ENCODE measurements around the gene SPG7. TPM values are rescaled to one million over a fixed set of nuclear protein-coding genes. Genes with fewer than 3 reads are reported as not detected.
"Not testable (repeated sequence)": the region's sequence is repeated elsewhere in the genome, so short reads cannot be mapped to it uniquely, and the experiment has no call there.

Gene SPG7
- polyA plus RNA-seq, 1 donor from 2014 or later, result 216 TPM

DNA sequence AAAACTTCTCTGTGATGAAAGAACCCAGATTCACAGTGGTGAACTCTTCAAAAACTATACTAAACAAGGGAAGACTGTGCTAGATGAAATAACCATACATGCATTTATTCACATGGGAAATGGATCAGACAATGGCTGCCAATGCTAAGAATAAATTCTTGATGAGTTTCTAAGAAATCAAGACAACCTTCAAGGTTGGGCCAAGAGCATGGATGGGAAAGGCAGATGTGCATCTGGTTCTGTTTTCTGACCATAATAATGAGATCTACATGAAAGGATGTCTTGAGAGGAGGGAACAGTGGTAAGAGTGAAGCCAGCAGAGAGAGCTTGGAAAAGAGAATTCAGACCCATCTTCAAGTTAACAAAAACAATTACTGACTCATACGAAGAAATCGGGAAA lies 49.2 kb upstream of the SPG7 start:
- Histone ChIP-seq H3K4me2 (ENCODE audit: low read length) (no peak overlapping the region), H3K9me2 (ENCODE audit: insufficient read depth, low read length) (no peaks in the 10 kb centered on the region), H3K27ac (ENCODE audit: low read length) (no peak overlapping the region), H2AFZ (ENCODE audit: low read depth, low read length) (no peak overlapping the region), H4K20me1 (ENCODE audit: insufficient read depth) (peaks cover 2% of the 10 kb centered on the region), H3F3A (ENCODE audit: insufficient read depth, low read length, poor library complexity, severe bottlenecking) (no peaks in the 10 kb centered on the region), H3K36me3 (ENCODE audit: insufficient read depth, low read length) (no peaks in the 10 kb centered on the region), H3K9me3 (ENCODE audit: low read length) (no peaks in the 10 kb centered on the region), H3K27me3 (ENCODE audit: insufficient read depth, low read depth, low read length) (no peaks in the 10 kb centered on the region), H3K9ac (ENCODE audit: low read length) (no peak overlapping the region), H3K79me2 (replicated peaks; ENCODE audit: insufficient read depth, low read length) (peaks cover 62% of the 10 kb centered on the region), H3K4me3 (ENCODE audit: low read length) (no peak overlapping the region)
- TF ChIP-seq, protein P1, sequence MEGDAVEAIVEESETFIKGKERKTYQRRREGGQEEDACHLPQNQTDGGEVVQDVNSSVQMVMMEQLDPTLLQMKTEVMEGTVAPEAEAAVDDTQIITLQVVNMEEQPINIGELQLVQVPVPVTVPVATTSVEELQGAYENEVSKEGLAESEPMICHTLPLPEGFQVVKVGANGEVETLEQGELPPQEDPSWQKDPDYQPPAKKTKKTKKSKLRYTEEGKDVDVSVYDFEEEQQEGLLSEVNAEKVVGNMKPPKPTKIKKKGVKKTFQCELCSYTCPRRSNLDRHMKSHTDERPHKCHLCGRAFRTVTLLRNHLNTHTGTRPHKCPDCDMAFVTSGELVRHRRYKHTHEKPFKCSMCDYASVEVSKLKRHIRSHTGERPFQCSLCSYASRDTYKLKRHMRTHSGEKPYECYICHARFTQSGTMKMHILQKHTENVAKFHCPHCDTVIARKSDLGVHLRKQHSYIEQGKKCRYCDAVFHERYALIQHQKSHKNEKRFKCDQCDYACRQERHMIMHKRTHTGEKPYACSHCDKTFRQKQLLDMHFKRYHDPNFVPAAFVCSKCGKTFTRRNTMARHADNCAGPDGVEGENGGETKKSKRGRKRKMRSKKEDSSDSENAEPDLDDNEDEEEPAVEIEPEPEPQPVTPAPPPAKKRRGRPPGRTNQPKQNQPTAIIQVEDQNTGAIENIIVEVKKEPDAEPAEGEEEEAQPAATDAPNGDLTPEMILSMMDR (IDR thresholded peaks at IDR 0.05; ENCODE audit: poor library complexity, severe bottlenecking), result no peak
- TF ChIP-seq SMC3 (conservative IDR thresholded peaks at IDR 0.05; ENCODE audit: poor library complexity), result no peak
- TF ChIP-seq RAD21 (conservative IDR thresholded peaks at IDR 0.05), result no peak
- TF ChIP-seq MXI1 (conservative IDR thresholded peaks at IDR 0.05; ENCODE audit: poor library complexity, severe bottlenecking), result no peak
- TF ChIP-seq EZH2 (IDR thresholded peaks at IDR 0.05; ENCODE audit: borderline replicate concordance, insufficient read depth, low read length, poor library complexity, severe bottlenecking), result no peak
- TF ChIP-seq POLR2AphosphoS5 (IDR thresholded peaks at IDR 0.05), result no peak
- TF ChIP-seq EP300 (conservative IDR thresholded peaks at IDR 0.05; ENCODE audit: poor library complexity, severe bottlenecking), result no peak
- no peak for TF ChIP-seq TAF1 (IDR thresholded peaks at IDR 0.05; ENCODE audit: low read depth)
- TF ChIP-seq, protein P2, sequence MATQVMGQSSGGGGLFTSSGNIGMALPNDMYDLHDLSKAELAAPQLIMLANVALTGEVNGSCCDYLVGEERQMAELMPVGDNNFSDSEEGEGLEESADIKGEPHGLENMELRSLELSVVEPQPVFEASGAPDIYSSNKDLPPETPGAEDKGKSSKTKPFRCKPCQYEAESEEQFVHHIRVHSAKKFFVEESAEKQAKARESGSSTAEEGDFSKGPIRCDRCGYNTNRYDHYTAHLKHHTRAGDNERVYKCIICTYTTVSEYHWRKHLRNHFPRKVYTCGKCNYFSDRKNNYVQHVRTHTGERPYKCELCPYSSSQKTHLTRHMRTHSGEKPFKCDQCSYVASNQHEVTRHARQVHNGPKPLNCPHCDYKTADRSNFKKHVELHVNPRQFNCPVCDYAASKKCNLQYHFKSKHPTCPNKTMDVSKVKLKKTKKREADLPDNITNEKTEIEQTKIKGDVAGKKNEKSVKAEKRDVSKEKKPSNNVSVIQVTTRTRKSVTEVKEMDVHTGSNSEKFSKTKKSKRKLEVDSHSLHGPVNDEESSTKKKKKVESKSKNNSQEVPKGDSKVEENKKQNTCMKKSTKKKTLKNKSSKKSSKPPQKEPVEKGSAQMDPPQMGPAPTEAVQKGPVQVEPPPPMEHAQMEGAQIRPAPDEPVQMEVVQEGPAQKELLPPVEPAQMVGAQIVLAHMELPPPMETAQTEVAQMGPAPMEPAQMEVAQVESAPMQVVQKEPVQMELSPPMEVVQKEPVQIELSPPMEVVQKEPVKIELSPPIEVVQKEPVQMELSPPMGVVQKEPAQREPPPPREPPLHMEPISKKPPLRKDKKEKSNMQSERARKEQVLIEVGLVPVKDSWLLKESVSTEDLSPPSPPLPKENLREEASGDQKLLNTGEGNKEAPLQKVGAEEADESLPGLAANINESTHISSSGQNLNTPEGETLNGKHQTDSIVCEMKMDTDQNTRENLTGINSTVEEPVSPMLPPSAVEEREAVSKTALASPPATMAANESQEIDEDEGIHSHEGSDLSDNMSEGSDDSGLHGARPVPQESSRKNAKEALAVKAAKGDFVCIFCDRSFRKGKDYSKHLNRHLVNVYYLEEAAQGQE (IDR thresholded peaks at IDR 0.05; ENCODE audit: borderline replicate concordance), result no peak

DNA sequence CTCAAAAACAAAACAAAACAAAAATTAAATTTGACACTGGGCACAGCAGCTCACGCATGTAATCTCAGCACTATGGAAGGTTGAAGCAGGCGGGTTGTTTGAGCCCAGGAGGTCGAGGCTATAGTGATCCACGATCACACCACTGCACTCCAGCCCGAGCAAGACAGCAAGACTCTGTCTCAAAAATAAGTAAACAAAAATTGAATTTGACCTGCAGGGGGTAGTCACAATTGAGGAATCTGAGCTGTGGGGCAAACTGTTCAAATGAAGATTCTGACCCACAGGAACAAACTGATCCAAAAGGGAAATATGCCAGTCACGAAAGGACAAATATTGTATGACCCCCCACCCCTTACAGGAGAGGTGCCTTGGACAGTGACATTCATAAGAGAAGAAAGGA lies 47.6 kb upstream of the SPG7 start:
- Histone ChIP-seq H3K4me3 (ENCODE audit: low read length) (no peak overlapping the region), H4K20me1 (ENCODE audit: insufficient read depth) (no peaks in the 10 kb centered on the region), H3K9me2 (ENCODE audit: insufficient read depth, low read length) (no peaks in the 10 kb centered on the region), H2AFZ (ENCODE audit: low read depth, low read length) (no peak overlapping the region), H3F3A (ENCODE audit: insufficient read depth, low read length, poor library complexity, severe bottlenecking) (no peaks in the 10 kb centered on the region), H3K79me2 (replicated peaks; ENCODE audit: insufficient read depth, low read length) (peaks cover 56% of the 10 kb centered on the region), H3K4me2 (ENCODE audit: low read length) (no peak overlapping the region), H3K27ac (ENCODE audit: low read length) (no peak overlapping the region), H3K27me3 (ENCODE audit: insufficient read depth, low read depth, low read length) (no peaks in the 10 kb centered on the region), H3K36me3 (ENCODE audit: insufficient read depth, low read length) (no peaks in the 10 kb centered on the region), H3K9me3 (ENCODE audit: low read length) (no peaks in the 10 kb centered on the region), H3K9ac (ENCODE audit: low read length) (no peak overlapping the region)
- TF ChIP-seq, protein P1 (IDR thresholded peaks at IDR 0.05; ENCODE audit: poor library complexity, severe bottlenecking), result no peak
- no peak for TF ChIP-seq RAD21 (conservative IDR thresholded peaks at IDR 0.05)
- TF ChIP-seq SMC3 (conservative IDR thresholded peaks at IDR 0.05; ENCODE audit: poor library complexity), result no peak
- no peak for TF ChIP-seq POLR2AphosphoS5 (IDR thresholded peaks at IDR 0.05)
- TF ChIP-seq EP300 (conservative IDR thresholded peaks at IDR 0.05; ENCODE audit: poor library complexity, severe bottlenecking), result no peak
- TF ChIP-seq EZH2 (IDR thresholded peaks at IDR 0.05; ENCODE audit: borderline replicate concordance, insufficient read depth, low read length, poor library complexity, severe bottlenecking), result no peak
- TF ChIP-seq, protein P2 (IDR thresholded peaks at IDR 0.05; ENCODE audit: borderline replicate concordance), result no peak
- TF ChIP-seq MXI1 (conservative IDR thresholded peaks at IDR 0.05; ENCODE audit: poor library complexity, severe bottlenecking), result no peak
- no peak for TF ChIP-seq TAF1 (IDR thresholded peaks at IDR 0.05; ENCODE audit: low read depth)

DNA sequence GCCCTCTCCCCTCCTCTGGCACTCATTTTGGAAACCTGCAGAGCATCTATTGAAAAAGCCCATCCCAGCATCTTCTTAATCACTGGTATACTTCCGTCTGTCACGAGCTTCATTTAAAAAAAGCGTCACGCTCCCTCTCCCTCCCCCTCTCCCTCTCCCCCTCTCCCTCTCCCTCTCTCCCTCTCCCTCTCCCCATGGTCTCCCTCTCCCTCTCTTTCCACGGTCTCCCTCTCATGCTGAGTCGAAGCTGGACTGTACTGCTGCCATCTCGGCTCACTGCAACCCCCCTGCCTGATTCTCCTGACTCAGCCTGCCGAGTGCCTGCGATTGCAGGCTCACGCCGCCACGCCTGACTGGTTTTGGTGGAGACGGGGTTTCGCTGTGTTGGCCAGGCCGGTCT lies 46.3 kb upstream of the SPG7 start:
- not testable (repeated sequence) for H3K27me3 ChIP-seq (ENCODE audit: insufficient read depth, low read depth, low read length); H3K9me2 ChIP-seq (ENCODE audit: insufficient read depth, low read length); H3K4me2 ChIP-seq (ENCODE audit: low read length); H3K36me3 ChIP-seq (ENCODE audit: insufficient read depth, low read length); H2AFZ ChIP-seq (ENCODE audit: low read depth, low read length); H3F3A ChIP-seq (ENCODE audit: insufficient read depth, low read length, poor library complexity, severe bottlenecking); H3K9ac ChIP-seq (ENCODE audit: low read length); H4K20me1 ChIP-seq (ENCODE audit: insufficient read depth); H3K9me3 ChIP-seq (ENCODE audit: low read length); H3K4me3 ChIP-seq (ENCODE audit: low read length); H3K27ac ChIP-seq (ENCODE audit: low read length)
- peaks cover 57% of the 10 kb centered on the region for H3K79me2 ChIP-seq (replicated peaks; ENCODE audit: insufficient read depth, low read length)

All from neural cell (in vitro differentiated cells).